HG02973 (cell line): ENCODE measurements around the gene AMER2.

ENCODE experiments used
- ATAC-seq: cut with Tn5 transposase; IDR thresholded peaks from one replicate; pipeline ENCODE4 v1.9.1; 2021; ENCODE audit warnings: moderate library complexity; ENCODE audit not compliant: unreplicated experiment

Gene AMER2

GRCh38 chr13:25171517-25172302 lies at the start of gene AMER2:
Gene AMER2 (minus strand): TSS chr13:25172288. CDS start chr13:25171619, 669 bp downstream.
- ATAC-seq, result no peak

- ATAC-seq, result no peak
These were observed 45.9 kb upstream of the AMER2 start for GRCh38 chr13:25218019-25218418.

GRCh38 chr13:25217023-25217885 lies 45.2 kb upstream of the AMER2 start:
- ATAC-seq, result no peak

GRCh38 chr13:25215253-25215575 lies 43.1 kb upstream of the AMER2 start:
- ATAC-seq, result no peak

- no peak for ATAC-seq
These were observed 42.6 kb upstream of the AMER2 start for GRCh38 chr13:25214491-25215252.

GRCh38 chr13:25213715-25214114 lies 41.6 kb upstream of the AMER2 start:
- no peak for ATAC-seq

- ATAC-seq, result no peak
These were observed 38.9 kb upstream of the AMER2 start for GRCh38 chr13:25210842-25211569.

GRCh38 chr13:25207291-25207810 lies 35.3 kb upstream of the AMER2 start:
- no peak for ATAC-seq

GRCh38 chr13:25204863-25205262 lies 32.8 kb upstream of the AMER2 start:
- no peak for ATAC-seq

- ATAC-seq, result no peak
These were observed 31.1 kb upstream of the AMER2 start for GRCh38 chr13:25203127-25203740.

- ATAC-seq, result no peak
These were observed 28.7 kb upstream of the AMER2 start for GRCh38 chr13:25200783-25201182.

GRCh38 chr13:25198647-25199046 lies 26.6 kb upstream of the AMER2 start:
- no peak for ATAC-seq

GRCh38 chr13:25196971-25197370 lies 24.9 kb upstream of the AMER2 start:
- ATAC-seq, result no peak

- ATAC-seq, result no peak
These were observed 20.8 kb upstream of the AMER2 start for GRCh38 chr13:25192936-25193335.

- ATAC-seq, result no peak
These were observed 20.4 kb upstream of the AMER2 start for GRCh38 chr13:25192489-25192888.

- no peak for ATAC-seq
These were observed 20.0 kb upstream of the AMER2 start for GRCh38 chr13:25192052-25192451.

GRCh38 chr13:25190771-25191170 lies 18.7 kb upstream of the AMER2 start:
- no peak for ATAC-seq

- ATAC-seq, result no peak
These were observed 18.2 kb upstream of the AMER2 start for GRCh38 chr13:25190256-25190655.

GRCh38 chr13:25187596-25187995 lies 15.5 kb upstream of the AMER2 start:
- no peak for ATAC-seq

- ATAC-seq, result no peak
These were observed 14.1 kb upstream of the AMER2 start for GRCh38 chr13:25186187-25186586.
